Ectodermal cell (in vitro differentiated cells): ENCODE results near the gene OMP.

Experiments used
- H3K27ac ChIP-seq: 2 replicates; pipeline ENCODE4 v1.7.0; 2013; ENCODE audit warnings: mild to moderate bottlenecking, low read depth, low read length; ENCODE audit not compliant: insufficient read depth, poor library complexity, severe bottlenecking
- H3K27me3 ChIP-seq: 2 replicates; pipeline ENCODE4 v1.7.0; 2013; ENCODE audit warnings: mild to moderate bottlenecking, low read length; ENCODE audit not compliant: insufficient read depth, control insufficient read depth, poor library complexity, severe bottlenecking
- H3K36me3 ChIP-seq: one replicate; pipeline ENCODE4 v1.7.0; 2013; ENCODE audit warnings: low read length; ENCODE audit not compliant: control insufficient read depth, insufficient read depth
- H3K4me1 ChIP-seq: one replicate; pipeline ENCODE4 v1.7.0; 2013; ENCODE audit warnings: low read length; ENCODE audit not compliant: control insufficient read depth, insufficient read depth
- H3K4me3 ChIP-seq: 2 replicates; pipeline ENCODE4 v1.7.0; 2013; ENCODE audit warnings: low read depth, low read length, control low read depth; ENCODE audit not compliant: insufficient read depth
- H3K9me3 ChIP-seq: 2 replicates; pipeline ENCODE4 v1.7.0; 2013; ENCODE audit warnings: mild to moderate bottlenecking, low read length, moderate library complexity; ENCODE audit not compliant: control insufficient read depth
- WGBS, 2 experiments: methylation state at CpG; one replicate each; pipeline ENCODE4 v1.1.7; 2013; ENCODE audit warnings: missing lambda C conversion rate in 2 of 2; 5-methylcytosine and 5-hydroxymethylcytosine counted together

OMP gene

DNA sequence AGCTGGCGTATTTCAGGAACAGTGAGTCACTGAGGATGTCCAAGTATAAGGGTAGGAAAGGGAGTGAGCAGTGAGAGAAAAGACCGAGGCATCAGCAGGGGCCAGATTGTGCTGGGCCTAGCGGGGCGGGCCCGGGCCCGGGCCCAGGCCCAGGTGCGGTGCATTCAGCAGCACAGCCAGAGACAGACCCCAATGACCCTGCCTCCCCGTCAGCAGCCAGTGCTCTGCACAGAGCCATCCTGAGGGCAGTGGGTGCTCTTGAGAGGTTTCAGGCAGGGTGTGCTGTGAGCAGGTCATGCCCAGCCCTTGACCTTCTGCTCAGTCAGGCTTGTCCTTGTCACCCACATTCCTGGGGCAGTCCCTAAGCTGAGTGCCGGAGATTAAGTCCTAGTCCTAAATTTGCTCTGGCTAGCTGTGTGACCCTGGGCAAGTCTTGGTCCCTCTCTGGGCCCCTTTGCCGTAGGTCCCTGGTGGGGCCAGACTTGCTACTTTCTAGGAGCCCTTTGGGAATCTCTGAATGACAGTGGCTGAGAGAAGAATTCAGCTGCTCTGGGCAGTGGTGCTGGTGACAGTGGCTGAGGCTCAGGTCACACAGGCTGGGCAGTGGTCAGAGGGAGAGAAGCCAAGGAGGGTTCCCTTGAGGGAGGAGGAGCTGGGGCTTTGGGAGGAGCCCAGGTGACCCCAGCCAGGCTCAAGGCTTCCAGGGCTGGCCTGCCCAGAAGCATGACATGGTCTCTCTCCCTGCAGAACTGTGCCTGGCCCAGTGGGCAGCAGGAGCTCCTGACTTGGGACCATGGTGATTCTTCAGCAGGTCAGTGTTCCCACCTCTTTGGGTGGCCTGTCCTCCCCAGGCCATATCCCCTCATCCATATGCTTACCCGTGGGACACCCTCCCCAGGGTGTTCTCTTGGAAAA, 27.5 kb downstream of the OMP start:
- H3K27me3 ChIP-seq = no peaks in the 10 kb centered on the region
- H3K36me3 ChIP-seq = no peaks in the 10 kb centered on the region
- 89 to 92% methylated on average over 11 of the region's 11 CpGs for WGBS, 2 experiments
- H3K27ac ChIP-seq = no peak overlapping the region
- H3K4me1 ChIP-seq = peaks cover 10% of the 10 kb centered on the region
- H3K9me3 ChIP-seq = no peaks in the 10 kb centered on the region
- no peak overlapping the region for H3K4me3 ChIP-seq

DNA sequence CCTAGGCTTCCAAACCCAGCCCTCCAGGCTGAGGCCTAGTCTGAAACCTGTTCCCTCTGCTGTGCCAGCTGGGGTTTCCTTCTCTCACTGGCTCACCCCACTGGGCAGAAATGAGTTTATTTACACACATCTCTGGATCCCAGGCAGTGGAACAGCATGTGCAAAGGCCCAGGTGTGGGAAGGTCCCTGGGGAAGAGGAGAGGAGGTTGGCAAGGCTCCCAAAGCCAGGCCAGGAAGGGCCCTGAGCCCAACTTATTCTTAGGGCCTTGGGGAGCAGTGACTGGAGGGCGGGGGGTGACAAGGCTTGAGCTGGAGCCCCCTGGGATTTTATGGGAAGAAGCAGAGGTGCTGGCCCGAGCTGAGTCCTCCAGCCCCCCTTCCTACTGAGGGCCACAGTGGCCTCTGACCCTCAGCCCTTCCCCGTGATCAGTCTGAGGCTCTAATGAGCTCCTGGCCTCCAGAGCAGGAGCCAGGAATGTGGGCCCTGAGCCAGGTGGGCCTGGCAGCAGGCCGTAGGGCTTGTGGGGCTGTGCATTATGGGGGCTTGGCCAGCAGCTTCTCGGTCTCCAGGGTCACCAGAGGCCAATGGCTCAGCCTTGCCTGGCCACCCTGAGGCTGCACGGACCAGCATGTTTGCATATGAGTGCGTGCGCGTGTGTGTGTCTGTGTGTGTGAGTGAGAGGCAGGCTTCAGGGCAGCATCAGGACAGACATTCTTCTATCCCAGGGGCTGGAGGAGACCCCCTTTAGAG, 28.3 kb downstream of the OMP start:
- 80 to 85% methylated on average over 9 of the region's 9 CpGs for WGBS, 2 experiments
- Histone ChIP-seq H3K27me3 (no peaks in the 10 kb centered on the region), H3K27ac (no peak overlapping the region), H3K9me3 (no peaks in the 10 kb centered on the region), H3K36me3 (no peaks in the 10 kb centered on the region), H3K4me3 (no peak overlapping the region), H3K4me1 (peaks cover 10% of the 10 kb centered on the region)

- Histone ChIP-seq H3K27me3 (no peaks in the 10 kb centered on the region), H3K27ac (no peak overlapping the region), H3K4me3 (no peak overlapping the region), H3K4me1 (peaks cover 10% of the 10 kb centered on the region), H3K9me3 (no peaks in the 10 kb centered on the region), H3K36me3 (no peaks in the 10 kb centered on the region)
- 86 to 89% methylated on average over 6 of the region's 6 CpGs for WGBS, 2 experiments
These were observed 28.9 kb downstream of the OMP start for GRCh38 chr11:77131560-77131959.

GRCh38 chr11:77135069-77135468, 32.4 kb downstream of the OMP start:
- H3K27me3 ChIP-seq = no peaks in the 10 kb centered on the region
- 80% methylated on average over 1 of the region's 2 CpGs; no CpG with 5 or more reads in 1 of the 2 experiments for WGBS, 2 experiments
- H3K9me3 ChIP-seq = no peaks in the 10 kb centered on the region
- H3K36me3 ChIP-seq = no peaks in the 10 kb centered on the region
- no peak overlapping the region for H3K27ac ChIP-seq
- H3K4me3 ChIP-seq = no peak overlapping the region
- H3K4me1 ChIP-seq = peaks cover 5% of the 10 kb centered on the region

DNA sequence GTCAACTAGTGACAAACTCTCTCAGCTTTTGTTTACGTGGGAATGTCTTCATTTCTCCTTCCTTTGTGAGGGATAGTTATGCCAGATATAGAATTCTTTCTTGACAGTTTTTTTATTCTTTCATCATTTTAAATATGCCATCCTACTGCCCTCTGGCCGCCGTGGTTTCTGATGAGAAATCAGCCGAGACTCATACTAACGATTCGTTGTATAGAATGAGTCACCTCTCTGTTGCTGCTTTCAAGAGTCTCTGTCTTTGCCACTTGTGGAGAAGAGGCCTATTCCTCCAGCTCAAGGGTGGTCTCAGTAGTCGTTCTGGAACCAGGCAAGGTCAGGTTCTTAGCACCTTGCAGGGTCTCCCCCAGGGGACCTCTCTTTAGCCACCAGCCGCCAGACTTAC, 33.4 kb downstream of the OMP start:
- no peaks in the 10 kb centered on the region for H3K9me3 ChIP-seq
- H3K4me1 ChIP-seq = peaks cover 9% of the 10 kb centered on the region
- H3K36me3 ChIP-seq = no peaks in the 10 kb centered on the region
- WGBS, 2 experiments = 82% methylated on average over 8 of the region's 8 CpGs
- H3K27ac ChIP-seq = no peak overlapping the region
- H3K27me3 ChIP-seq = no peaks in the 10 kb centered on the region
- H3K4me3 ChIP-seq = no peak overlapping the region

DNA sequence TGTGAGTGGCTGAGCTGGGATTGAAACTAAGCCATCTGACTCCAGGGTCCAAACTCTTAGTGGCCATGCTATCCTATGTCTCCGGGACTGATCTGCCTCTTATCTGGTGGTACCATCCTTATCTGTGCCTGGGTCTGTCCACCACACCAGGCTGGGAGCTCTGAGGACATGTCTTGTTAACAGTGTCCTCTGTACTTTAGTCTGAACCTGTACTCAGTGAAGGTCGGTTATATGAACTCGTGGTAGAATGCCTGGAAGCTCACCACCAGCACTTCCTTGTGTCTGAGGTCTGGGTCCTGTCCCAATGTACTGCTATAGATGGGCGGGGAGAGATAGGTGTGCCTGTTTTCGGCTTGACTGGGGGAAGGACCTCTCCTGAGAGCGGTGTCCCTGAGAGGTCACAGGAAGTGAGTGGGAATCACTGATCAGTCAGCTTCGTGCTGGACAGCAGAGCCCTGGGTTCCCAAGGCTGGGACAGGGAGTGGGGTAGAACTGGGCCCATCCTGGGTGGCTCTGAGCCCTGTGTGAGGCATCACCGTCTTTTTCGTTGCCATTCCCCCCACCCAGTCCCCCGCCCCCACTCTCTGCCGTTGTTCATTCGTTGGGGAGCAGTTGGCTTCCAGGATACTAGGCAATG, 34.3 kb downstream of the OMP start:
- Histone ChIP-seq H3K4me1 (peaks cover 9% of the 10 kb centered on the region), H3K36me3 (no peaks in the 10 kb centered on the region), H3K27ac (no peak overlapping the region), H3K4me3 (no peak overlapping the region), H3K9me3 (no peaks in the 10 kb centered on the region), H3K27me3 (no peaks in the 10 kb centered on the region)
- 88 to 89% methylated on average over 12 of the region's 12 CpGs for WGBS, 2 experiments

GRCh38 chr11:77137421-77137820, 34.8 kb downstream of the OMP start:
- no peaks in the 10 kb centered on the region for H3K36me3 ChIP-seq
- H3K9me3 ChIP-seq = no peaks in the 10 kb centered on the region
- no peak overlapping the region for H3K27ac ChIP-seq
- H3K4me1 ChIP-seq = peaks cover 9% of the 10 kb centered on the region
- WGBS, 2 experiments = 92 to 93% methylated on average over 11 of the region's 11 CpGs
- no peaks in the 10 kb centered on the region for H3K27me3 ChIP-seq
- no peak overlapping the region for H3K4me3 ChIP-seq

DNA sequence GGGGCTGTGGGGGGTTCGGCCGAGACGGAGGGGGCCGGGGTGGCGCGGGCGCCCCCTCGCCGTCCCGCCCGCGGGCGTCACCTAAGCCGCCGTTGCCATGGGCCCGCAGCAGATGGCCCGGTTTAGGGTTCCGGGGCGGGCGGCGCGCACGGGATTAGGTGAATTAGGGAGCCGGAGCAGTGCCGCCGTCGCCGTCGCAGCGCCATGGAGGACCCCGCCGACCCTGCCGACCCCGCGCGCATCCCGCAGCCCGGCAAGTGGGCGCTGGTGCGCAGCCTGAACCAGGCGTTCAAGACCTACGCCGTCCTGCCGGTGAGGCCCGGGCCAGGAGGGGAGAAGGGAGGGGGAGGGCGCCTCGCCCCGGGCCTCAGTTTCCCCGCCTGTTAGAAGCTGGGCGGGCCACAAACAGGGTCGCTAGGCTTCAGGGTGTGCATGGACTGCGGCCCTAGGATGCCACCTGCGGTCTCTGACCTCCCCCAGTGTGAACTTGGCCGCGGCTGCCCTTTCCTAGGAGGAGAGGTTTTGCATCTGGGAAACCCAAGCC, 35.5 kb downstream of the OMP start:
- Histone ChIP-seq H3K4me1 (peaks cover 9% of the 10 kb centered on the region), H3K4me3 (no peak overlapping the region), H3K9me3 (no peaks in the 10 kb centered on the region), H3K36me3 (no peaks in the 10 kb centered on the region), H3K27me3 (no peaks in the 10 kb centered on the region), H3K27ac (no peak overlapping the region)
- WGBS, 2 experiments = 95 to 96% methylated on average over 55 of the region's 55 CpGs

GRCh38 chr11:77139201-77139600, 36.6 kb downstream of the OMP start:
- Histone ChIP-seq H3K9me3 (no peaks in the 10 kb centered on the region), H3K36me3 (no peaks in the 10 kb centered on the region), H3K27me3 (no peaks in the 10 kb centered on the region), H3K27ac (no peak overlapping the region), H3K4me3 (no peak overlapping the region), H3K4me1 (peaks cover 9% of the 10 kb centered on the region)
- WGBS, 2 experiments = 92 to 97% methylated on average over 8 of the region's 8 CpGs
